Body of pancreas (tissue), 4 donors: Measurements from ENCODE around the gene PLPP4.

Source experiments
- CTCF ChIP-seq, 7 experiments: fragments of 450-650 bp in 4 of 7; fragments of 200-600 bp in 3 of 7; sonication (generic) in 3 of 7; IDR thresholded peaks; one replicate each; pipeline ENCODE4 v1.5.1; 2016 to 2019; ENCODE audit warnings: antibody characterized with exemption in 7 of 7
- POLR2A ChIP-seq, 3 donors: fragments of 450-650 bp; IDR thresholded peaks; one replicate each; pipeline ENCODE4 v1.6.1; 2016; ENCODE audit warnings: antibody characterized with exemption in 3 of 3, mild to moderate bottlenecking in 2 of 3

- TF ChIP-seq CTCF (IDR thresholded peaks at IDR 0.05): no peak
- no peak for TF ChIP-seq POLR2A (IDR thresholded peaks at IDR 0.05)
Measured at GRCh38 chr10:120539076-120539475, 82.0 kb downstream of the PLPP4 start.
